ENCODE data around the gene SH3RF3.

The SH3RF3 gene

DNA sequence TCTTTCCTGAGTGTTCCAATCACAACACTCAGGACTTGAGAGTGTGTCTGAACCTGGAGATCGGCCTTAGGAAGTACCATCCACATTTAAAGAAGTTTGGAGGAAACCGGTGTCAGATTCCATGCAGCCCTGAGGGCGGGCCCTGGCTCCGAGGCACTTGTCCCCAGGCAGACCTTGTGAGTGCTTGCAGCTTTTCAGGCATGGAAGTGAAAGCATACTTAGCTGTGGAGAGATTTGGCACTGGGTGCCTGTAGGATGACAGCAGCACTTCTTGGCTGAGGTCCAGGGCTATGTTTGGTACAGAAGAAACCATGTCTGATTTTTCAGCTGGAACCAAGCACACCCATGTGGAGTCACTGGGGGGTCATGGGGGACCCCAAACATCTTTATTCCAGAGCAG, 253.9 kb downstream of the SH3RF3 start:
- TF ChIP-seq POLR2AphosphoS5 (IDR thresholded peaks at IDR 0.05; ENCODE audit: low read depth, low read length) (no peak), TAF1 (IDR thresholded peaks at IDR 0.05; ENCODE audit: borderline replicate concordance, insufficient read depth, low read length) (no peak), FOXP2 (optimal IDR thresholded peaks at IDR 0.05; ENCODE audit: borderline replicate concordance, extremely low read depth, extremely low read length, insufficient read depth) (no peak), SIN3A (IDR thresholded peaks at IDR 0.05; ENCODE audit: borderline replicate concordance, insufficient read depth, low read length) (no peak)
- TF ChIP-seq, protein P1, sequence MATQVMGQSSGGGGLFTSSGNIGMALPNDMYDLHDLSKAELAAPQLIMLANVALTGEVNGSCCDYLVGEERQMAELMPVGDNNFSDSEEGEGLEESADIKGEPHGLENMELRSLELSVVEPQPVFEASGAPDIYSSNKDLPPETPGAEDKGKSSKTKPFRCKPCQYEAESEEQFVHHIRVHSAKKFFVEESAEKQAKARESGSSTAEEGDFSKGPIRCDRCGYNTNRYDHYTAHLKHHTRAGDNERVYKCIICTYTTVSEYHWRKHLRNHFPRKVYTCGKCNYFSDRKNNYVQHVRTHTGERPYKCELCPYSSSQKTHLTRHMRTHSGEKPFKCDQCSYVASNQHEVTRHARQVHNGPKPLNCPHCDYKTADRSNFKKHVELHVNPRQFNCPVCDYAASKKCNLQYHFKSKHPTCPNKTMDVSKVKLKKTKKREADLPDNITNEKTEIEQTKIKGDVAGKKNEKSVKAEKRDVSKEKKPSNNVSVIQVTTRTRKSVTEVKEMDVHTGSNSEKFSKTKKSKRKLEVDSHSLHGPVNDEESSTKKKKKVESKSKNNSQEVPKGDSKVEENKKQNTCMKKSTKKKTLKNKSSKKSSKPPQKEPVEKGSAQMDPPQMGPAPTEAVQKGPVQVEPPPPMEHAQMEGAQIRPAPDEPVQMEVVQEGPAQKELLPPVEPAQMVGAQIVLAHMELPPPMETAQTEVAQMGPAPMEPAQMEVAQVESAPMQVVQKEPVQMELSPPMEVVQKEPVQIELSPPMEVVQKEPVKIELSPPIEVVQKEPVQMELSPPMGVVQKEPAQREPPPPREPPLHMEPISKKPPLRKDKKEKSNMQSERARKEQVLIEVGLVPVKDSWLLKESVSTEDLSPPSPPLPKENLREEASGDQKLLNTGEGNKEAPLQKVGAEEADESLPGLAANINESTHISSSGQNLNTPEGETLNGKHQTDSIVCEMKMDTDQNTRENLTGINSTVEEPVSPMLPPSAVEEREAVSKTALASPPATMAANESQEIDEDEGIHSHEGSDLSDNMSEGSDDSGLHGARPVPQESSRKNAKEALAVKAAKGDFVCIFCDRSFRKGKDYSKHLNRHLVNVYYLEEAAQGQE (IDR thresholded peaks at IDR 0.05; ENCODE audit: insufficient read depth in 1 of 2, low read depth in 2 of 2, low read length in 2 of 2): no peak

- TF ChIP-seq TAF1 (IDR thresholded peaks at IDR 0.05; ENCODE audit: borderline replicate concordance, insufficient read depth, low read length) (no peak), SIN3A (IDR thresholded peaks at IDR 0.05; ENCODE audit: borderline replicate concordance, insufficient read depth, low read length) (no peak), FOXP2 (optimal IDR thresholded peaks at IDR 0.05; ENCODE audit: borderline replicate concordance, extremely low read depth, extremely low read length, insufficient read depth) (no peak), POLR2AphosphoS5 (IDR thresholded peaks at IDR 0.05; ENCODE audit: low read depth, low read length) (no peak)
- TF ChIP-seq, protein P1 (IDR thresholded peaks at IDR 0.05; ENCODE audit: insufficient read depth in 1 of 2, low read depth in 2 of 2, low read length in 2 of 2): no peak
Measured at GRCh38 chr2:109383505-109384307, 254.7 kb downstream of the SH3RF3 start.

- no peak for TF ChIP-seq FOXP2 (optimal IDR thresholded peaks at IDR 0.05; ENCODE audit: borderline replicate concordance, extremely low read depth, extremely low read length, insufficient read depth)
- TF ChIP-seq, protein P1 (IDR thresholded peaks at IDR 0.05; ENCODE audit: insufficient read depth in 1 of 2, low read depth in 2 of 2, low read length in 2 of 2): no peak
- no peak for TF ChIP-seq POLR2AphosphoS5 (IDR thresholded peaks at IDR 0.05; ENCODE audit: low read depth, low read length)
- no peak for TF ChIP-seq TAF1 (IDR thresholded peaks at IDR 0.05; ENCODE audit: borderline replicate concordance, insufficient read depth, low read length)
- TF ChIP-seq SIN3A (IDR thresholded peaks at IDR 0.05; ENCODE audit: borderline replicate concordance, insufficient read depth, low read length): no peak
Measured at GRCh38 chr2:109384308-109385271, 255.6 kb downstream of the SH3RF3 start.

GRCh38 chr2:109385506-109385905, 256.5 kb downstream of the SH3RF3 start:
- TF ChIP-seq, protein P1 (IDR thresholded peaks at IDR 0.05; ENCODE audit: insufficient read depth in 1 of 2, low read depth in 2 of 2, low read length in 2 of 2): no peak
- no peak for TF ChIP-seq POLR2AphosphoS5 (IDR thresholded peaks at IDR 0.05; ENCODE audit: low read depth, low read length)
- TF ChIP-seq TAF1 (IDR thresholded peaks at IDR 0.05; ENCODE audit: borderline replicate concordance, insufficient read depth, low read length): no peak
- TF ChIP-seq FOXP2 (optimal IDR thresholded peaks at IDR 0.05; ENCODE audit: borderline replicate concordance, extremely low read depth, extremely low read length, insufficient read depth): no peak
- TF ChIP-seq SIN3A (IDR thresholded peaks at IDR 0.05; ENCODE audit: borderline replicate concordance, insufficient read depth, low read length): no peak
